ENCODE results near the gene RNASE8. TPM values are rescaled to one million over a fixed set of nuclear protein-coding genes. Genes with fewer than 3 reads are reported as not detected.

RNASE8 gene
- total and polyA plus RNA-seq, 2 of the 4 experiments (the other 2 are of a cell fraction), result not detected

DNA sequence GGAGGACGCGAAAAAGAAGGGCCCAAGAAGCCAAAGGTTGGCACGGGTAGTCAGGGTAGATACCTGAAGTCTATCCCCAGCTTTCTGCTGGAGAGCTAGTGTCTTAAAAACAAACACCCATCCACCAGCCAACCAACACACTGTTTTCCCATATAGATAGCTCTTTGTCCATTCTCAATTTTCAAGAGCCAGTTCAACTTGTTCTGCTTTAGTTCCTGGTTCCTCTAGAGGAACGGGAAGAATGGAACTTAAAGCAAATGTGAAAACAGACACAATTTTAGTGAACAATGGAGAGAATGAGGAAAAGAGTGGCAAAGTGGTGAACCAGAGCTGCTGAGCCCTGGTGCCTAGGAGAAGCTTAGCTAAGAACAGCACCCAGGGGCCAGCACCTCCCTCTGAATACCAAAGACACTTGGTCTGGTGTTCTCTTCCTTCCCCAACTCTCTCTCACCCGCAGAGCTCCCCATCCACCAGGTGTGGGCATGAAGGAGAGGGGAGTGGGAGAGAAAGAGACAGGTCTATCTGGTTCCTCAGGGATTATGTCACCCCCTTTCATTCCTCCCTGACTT lies 36.6 kb upstream of the RNASE8 start:
- Histone ChIP-seq H3K14ac (replicated peaks; ENCODE audit: low read depth, low read length) (no peak overlapping the region), H3K36me3 (ENCODE audit: control insufficient read depth, insufficient read depth, low read length) (no peaks in the 10 kb centered on the region), H2BK20ac (ENCODE audit: low read depth, low read length) (no peak overlapping the region), H3K56ac (ENCODE audit: extremely low read depth, insufficient read depth, low read length) (no peak overlapping the region), H3K9me3 (ENCODE audit: control insufficient read depth, insufficient read depth, low read length) (no peaks in the 10 kb centered on the region), H4K5ac (ENCODE audit: low read depth, low read length) (no peak overlapping the region), H2AK9ac (replicated peaks; ENCODE audit: low read depth, low read length, poor library complexity) (no peak overlapping the region), H2AFZ (replicated peaks; ENCODE audit: low read length, poor library complexity) (no peak overlapping the region), H3K27ac (ENCODE audit: insufficient read depth, low read length) (no peak overlapping the region), H2AK5ac (ENCODE audit: low read depth, low read length) (no peak overlapping the region), H2BK15ac (ENCODE audit: low read depth, low read length) (no peak overlapping the region), H3K9ac (ENCODE audit: low read depth, low read length) (no peak overlapping the region), H3K9me1 (ENCODE audit: insufficient read depth, low read length) (no peaks in the 10 kb centered on the region), H3K4me3 (ENCODE audit: insufficient read depth, low read depth, low read length) (no peak overlapping the region), H4K91ac (ENCODE audit: insufficient read depth, low read depth, low read length) (no peak overlapping the region), H3K4me1 (ENCODE audit: control insufficient read depth, insufficient read depth, low read length) (no peaks in the 10 kb centered on the region), H3K4me2 (ENCODE audit: low read depth, low read length) (no peak overlapping the region), H3K18ac (ENCODE audit: low read depth, low read length) (no peak overlapping the region), H4K20me1 (ENCODE audit: insufficient read depth, low read length) (no peaks in the 10 kb centered on the region), H2BK5ac (ENCODE audit: low read depth, low read length, poor library complexity, severe bottlenecking) (no peak overlapping the region), H3K79me1 (ENCODE audit: low read depth in 1 of 2, low read length in 2 of 2) (no peaks in the 10 kb centered on the region), H3K27me3 (ENCODE audit: control insufficient read depth, insufficient read depth, low read length) (peaks cover 58% of the 10 kb centered on the region), H4K8ac (ENCODE audit: low read depth in 2 of 2, low read length in 2 of 2) (no peak overlapping the region), H2BK120ac (ENCODE audit: low read depth, low read length) (no peak overlapping the region), H3K23ac (ENCODE audit: low read depth, low read length) (no peak overlapping the region), H3K4ac (ENCODE audit: low read depth, low read length) (no peak overlapping the region)
- ATAC-seq (ENCODE audit: low read depth), result no peak
- TF ChIP-seq, protein P1, sequence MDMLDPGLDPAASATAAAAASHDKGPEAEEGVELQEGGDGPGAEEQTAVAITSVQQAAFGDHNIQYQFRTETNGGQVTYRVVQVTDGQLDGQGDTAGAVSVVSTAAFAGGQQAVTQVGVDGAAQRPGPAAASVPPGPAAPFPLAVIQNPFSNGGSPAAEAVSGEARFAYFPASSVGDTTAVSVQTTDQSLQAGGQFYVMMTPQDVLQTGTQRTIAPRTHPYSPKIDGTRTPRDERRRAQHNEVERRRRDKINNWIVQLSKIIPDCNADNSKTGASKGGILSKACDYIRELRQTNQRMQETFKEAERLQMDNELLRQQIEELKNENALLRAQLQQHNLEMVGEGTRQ (IDR thresholded peaks at IDR 0.05; ENCODE audit: low read depth, low read length), result no peak
- TF ChIP-seq NFE2L2 (IDR thresholded peaks at IDR 0.05; ENCODE audit: low read depth, low read length), result no peak
- no peak for TF ChIP-seq MAZ (IDR thresholded peaks at IDR 0.05; ENCODE audit: borderline replicate concordance, low read depth, low read length)
- TF ChIP-seq MAFK (IDR thresholded peaks at IDR 0.05; ENCODE audit: low read depth, low read length), result no peak
- TF ChIP-seq RAD21 (IDR thresholded peaks at IDR 0.05; ENCODE audit: low read length), result no peak
- no peak for TF ChIP-seq FOS (IDR thresholded peaks at IDR 0.05; ENCODE audit: low read depth, low read length)
- TF ChIP-seq, protein P2, sequence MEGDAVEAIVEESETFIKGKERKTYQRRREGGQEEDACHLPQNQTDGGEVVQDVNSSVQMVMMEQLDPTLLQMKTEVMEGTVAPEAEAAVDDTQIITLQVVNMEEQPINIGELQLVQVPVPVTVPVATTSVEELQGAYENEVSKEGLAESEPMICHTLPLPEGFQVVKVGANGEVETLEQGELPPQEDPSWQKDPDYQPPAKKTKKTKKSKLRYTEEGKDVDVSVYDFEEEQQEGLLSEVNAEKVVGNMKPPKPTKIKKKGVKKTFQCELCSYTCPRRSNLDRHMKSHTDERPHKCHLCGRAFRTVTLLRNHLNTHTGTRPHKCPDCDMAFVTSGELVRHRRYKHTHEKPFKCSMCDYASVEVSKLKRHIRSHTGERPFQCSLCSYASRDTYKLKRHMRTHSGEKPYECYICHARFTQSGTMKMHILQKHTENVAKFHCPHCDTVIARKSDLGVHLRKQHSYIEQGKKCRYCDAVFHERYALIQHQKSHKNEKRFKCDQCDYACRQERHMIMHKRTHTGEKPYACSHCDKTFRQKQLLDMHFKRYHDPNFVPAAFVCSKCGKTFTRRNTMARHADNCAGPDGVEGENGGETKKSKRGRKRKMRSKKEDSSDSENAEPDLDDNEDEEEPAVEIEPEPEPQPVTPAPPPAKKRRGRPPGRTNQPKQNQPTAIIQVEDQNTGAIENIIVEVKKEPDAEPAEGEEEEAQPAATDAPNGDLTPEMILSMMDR (conservative IDR thresholded peaks at IDR 0.05; ENCODE audit: low read depth, low read length), result no peak
- no peak for TF ChIP-seq BHLHE40 (IDR thresholded peaks at IDR 0.05; ENCODE audit: low read depth, low read length)
- TF ChIP-seq, protein P3, sequence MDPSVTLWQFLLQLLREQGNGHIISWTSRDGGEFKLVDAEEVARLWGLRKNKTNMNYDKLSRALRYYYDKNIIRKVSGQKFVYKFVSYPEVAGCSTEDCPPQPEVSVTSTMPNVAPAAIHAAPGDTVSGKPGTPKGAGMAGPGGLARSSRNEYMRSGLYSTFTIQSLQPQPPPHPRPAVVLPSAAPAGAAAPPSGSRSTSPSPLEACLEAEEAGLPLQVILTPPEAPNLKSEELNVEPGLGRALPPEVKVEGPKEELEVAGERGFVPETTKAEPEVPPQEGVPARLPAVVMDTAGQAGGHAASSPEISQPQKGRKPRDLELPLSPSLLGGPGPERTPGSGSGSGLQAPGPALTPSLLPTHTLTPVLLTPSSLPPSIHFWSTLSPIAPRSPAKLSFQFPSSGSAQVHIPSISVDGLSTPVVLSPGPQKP (IDR thresholded peaks at IDR 0.05; ENCODE audit: borderline replicate concordance, low read depth, low read length), result no peak
- no peak for TF ChIP-seq MXI1 (IDR thresholded peaks at IDR 0.05; ENCODE audit: borderline replicate concordance, low read depth, low read length)
- TF ChIP-seq CEBPB (IDR thresholded peaks at IDR 0.05; ENCODE audit: low read depth, low read length), result no peak
- no peak for TF ChIP-seq SMC3 (IDR thresholded peaks at IDR 0.05; ENCODE audit: low read depth, low read length)
- no peak for TF ChIP-seq POLR2A (IDR thresholded peaks at IDR 0.05; ENCODE audit: low read depth, low read length)
- no peak for TF ChIP-seq RFX5 (IDR thresholded peaks at IDR 0.05; ENCODE audit: low read depth, low read length)
- no peak for TF ChIP-seq RCOR1 (IDR thresholded peaks at IDR 0.05; ENCODE audit: insufficient replicate concordance, low read length)
- TF ChIP-seq CHD1 (IDR thresholded peaks at IDR 0.05; ENCODE audit: low read depth, low read length), result no peak
- 84% methylated on average over 3 of the region's 5 CpGs; no CpG with 5 or more reads in 1 of the 2 experiments for WGBS, 2 experiments (ENCODE audit: extremely low coverage in 2 of 2, insufficient read length in 1 of 2)
- in situ Hi-C loops (cut with MboI; ENCODE audit: low sequenced_read_pairs) (no loop called here), dilution Hi-C loops (cut with HindIII; ENCODE audit: low sequenced_read_pairs, unreplicated experiment) (no loop called here), intact Hi-C loops (cut with micrococcal nuclease) (no loop called here)
- ChIA-PET CTCF (interaction anchor here (0.7 to 0.8 kb wide), 2 partner anchors 16 to 84 kb away, joined by 3 read pairs; no protein-coding TSS in a partner anchor), POLR2A (ENCODE audit: unreplicated experiment) (no interaction called here)
- no peak for DNase-seq
- no TSS peak for BruUV-seq (replicated peaks)
